GM12892 (cell line): ENCODE data around the gene NFATC1.

Experiments
- POLR2A ChIP-seq: IDR thresholded peaks from 2 replicates; pipeline ENCODE4 v1.6.1; 2011; ENCODE audit warnings: low read depth, low read length, control low read depth
- POLR2AphosphoS5 ChIP-seq: IDR thresholded peaks from 2 replicates; pipeline ENCODE4 v1.6.1; 2011; ENCODE audit warnings: low read depth, low read length, control low read depth

DNA sequence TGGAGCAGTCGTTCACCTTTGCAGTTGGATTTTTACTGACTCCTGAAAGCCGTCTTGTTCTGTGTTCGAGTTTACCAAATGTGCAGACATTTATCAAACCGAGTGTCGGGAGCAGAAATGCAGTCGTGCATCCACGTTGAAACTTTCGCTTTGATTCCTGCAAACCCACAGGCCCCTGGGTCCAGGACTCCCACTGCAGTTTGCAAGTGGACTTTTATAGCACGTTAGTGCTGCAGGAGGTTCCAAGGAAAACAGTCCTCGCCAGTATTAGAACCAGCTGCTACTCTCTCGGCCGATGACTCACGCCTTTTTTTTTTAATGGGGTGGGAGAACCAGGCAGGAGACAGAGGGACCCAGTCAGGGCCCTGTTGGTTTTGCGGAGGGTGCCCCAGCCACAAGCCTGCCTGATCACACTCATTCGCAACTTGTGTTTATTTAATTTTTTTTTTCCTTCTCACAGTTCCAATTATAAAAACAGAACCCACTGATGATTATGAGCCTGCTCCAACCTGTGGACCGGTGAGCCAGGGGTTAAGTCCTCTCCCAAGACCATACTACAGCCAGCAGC, 90.1 kb downstream of the NFATC1 start:
- no peak for TF ChIP-seq POLR2A
- TF ChIP-seq POLR2AphosphoS5, result no peak
